ENCODE results near the gene AFF3.

DNA sequence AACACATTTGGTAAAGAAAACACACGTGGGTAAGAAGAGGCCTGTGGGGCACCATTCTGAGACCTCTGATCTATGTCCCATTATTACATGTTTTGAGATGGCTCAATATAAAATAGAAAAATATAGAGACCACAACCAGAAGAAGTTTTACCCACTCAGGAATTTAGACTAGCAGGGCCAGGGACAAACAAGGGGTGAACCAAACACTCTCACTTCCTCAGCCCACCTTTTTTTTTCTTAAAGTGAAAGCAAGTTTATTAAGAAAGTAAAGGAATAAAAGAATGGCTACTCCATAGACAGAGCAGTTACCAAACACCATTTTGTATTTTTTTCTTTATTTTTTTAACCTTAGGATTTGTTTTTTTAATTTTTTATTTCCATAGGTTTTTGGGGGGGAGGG is 533.5 kb downstream of the AFF3 start:
- TF ChIP-seq, protein P1, sequence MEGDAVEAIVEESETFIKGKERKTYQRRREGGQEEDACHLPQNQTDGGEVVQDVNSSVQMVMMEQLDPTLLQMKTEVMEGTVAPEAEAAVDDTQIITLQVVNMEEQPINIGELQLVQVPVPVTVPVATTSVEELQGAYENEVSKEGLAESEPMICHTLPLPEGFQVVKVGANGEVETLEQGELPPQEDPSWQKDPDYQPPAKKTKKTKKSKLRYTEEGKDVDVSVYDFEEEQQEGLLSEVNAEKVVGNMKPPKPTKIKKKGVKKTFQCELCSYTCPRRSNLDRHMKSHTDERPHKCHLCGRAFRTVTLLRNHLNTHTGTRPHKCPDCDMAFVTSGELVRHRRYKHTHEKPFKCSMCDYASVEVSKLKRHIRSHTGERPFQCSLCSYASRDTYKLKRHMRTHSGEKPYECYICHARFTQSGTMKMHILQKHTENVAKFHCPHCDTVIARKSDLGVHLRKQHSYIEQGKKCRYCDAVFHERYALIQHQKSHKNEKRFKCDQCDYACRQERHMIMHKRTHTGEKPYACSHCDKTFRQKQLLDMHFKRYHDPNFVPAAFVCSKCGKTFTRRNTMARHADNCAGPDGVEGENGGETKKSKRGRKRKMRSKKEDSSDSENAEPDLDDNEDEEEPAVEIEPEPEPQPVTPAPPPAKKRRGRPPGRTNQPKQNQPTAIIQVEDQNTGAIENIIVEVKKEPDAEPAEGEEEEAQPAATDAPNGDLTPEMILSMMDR (IDR thresholded peaks at IDR 0.05) = no peak
- TF ChIP-seq POLR2A (IDR thresholded peaks at IDR 0.05) = no peak

All from right lobe of liver (tissue), 4 donors.